GM18909 (cell line): ENCODE data around the gene ACD.

Source experiments
- ATAC-seq: cut with Tn5 transposase; IDR thresholded peaks from one replicate; pipeline ENCODE4 v1.9.1; 2021; ENCODE audit warnings: mild to moderate bottlenecking; ENCODE audit not compliant: unreplicated experiment, poor library complexity

Gene ACD

DNA sequence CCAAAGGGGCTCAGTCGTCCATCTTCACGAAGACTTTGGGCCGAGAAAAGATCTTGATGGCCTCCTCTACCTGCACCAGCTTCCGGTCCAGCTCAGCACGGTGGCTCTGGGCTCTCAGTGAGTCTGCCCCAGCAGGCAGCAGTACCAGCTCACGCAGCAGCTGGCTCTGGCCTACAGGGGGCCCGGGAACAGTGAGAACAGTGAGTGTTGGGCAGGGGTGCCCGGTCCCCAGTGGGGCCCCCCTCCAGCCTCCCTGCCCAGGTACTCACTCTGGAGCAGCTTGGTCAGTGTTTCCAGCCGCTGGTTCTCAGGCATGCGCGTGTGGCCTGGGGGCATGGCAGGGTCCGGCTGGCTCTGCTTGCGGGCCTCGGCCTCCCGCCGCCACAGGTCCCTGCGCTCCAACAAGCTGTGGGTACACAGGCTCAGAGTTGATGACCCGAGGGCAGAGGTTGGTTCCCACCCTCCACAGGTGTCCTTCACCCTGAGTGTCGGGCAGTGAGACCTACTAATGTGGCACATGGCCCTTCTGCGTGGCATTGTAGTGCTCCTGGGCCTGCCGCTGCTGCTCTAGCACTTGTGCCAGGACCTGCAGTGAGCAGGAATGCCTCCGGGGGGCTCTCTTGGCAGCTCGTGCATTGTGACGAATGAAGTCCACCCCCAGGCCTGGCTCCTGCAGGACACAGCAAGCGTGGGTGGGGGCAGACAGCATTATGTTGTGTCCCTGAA is 3.3 kb upstream of the ACD start:
- no peak for ATAC-seq

GRCh38 chr16:67662653-67663010 is 2.6 kb upstream of the ACD start:
- no peak for ATAC-seq

- ATAC-seq: no peak
Observed at GRCh38 chr16:67661886-67662652, 2.0 kb upstream of the ACD start.

GRCh38 chr16:67661101-67661761 is 1.2 kb upstream of the ACD start:
- no peak for ATAC-seq

DNA sequence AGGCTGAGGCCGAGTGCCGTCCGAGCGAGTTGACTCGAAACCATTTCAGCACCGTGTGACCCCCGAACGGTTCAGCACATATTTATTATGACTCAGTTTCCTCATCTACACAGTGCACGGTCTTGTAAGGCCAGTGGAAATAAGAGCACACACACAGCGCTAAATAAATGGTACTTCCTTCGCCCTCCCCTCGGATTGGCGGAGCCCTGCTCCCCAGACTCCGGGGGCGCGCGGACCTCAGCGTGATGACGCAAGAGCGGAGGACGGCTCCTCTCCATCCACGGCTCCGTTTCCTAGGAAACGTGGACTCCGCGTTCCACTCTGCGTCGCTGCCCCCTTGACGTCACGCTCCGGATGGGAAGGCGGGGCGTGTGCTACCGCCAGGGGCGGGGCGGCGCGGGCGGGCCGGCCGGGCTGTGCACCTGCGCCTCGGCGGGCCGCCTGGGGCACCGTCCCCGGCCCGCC is 536 bp upstream of the ACD start, which contains the start of gene PARD6A:
TSS of gene PARD6A (plus strand) at position 397 of the 465 bp plus-strand sequence. CDS start 79 bp downstream, outside the sequence.
- peak; percentile 81 for ATAC-seq

DNA sequence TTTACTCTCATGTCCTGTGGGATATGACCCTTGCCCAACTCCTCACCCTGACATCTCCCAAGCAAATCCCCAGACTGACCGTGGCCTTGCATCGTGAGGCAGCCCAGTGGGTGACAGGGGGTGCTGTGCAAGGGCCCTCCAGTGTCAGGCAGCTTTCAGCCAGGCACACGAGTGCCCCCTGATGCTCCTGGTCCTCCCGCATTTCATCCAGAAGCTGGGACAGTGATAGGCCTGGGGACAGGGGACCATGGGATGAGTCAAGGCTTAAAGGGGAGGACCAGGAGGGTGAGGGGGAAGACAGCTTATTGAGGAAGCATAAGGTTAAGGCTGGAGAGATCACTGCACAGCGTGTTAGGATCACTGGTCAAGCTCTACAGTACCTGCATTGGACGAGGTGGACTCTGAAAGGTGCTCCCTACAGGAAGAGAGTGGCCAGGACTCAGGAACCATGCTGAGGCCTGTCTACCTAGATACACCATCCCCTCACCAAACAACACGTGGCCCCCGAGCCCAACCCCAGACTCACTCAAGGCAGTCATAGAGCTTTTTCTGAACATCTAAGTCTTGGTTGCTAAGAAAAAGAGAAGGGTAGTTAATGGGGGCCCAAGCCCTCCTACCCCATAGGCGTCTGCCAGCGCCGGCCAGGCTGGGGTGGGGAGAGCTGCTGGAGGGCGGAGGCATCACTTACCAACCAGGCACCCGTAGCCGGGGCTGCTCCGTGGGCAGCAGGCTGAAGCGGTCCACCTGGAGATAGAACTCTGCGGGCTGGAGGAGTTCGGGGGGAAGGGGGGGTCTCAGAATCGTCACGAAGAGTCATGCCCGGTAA is 998 bp downstream of the ACD start:
- ATAC-seq: no peak

DNA sequence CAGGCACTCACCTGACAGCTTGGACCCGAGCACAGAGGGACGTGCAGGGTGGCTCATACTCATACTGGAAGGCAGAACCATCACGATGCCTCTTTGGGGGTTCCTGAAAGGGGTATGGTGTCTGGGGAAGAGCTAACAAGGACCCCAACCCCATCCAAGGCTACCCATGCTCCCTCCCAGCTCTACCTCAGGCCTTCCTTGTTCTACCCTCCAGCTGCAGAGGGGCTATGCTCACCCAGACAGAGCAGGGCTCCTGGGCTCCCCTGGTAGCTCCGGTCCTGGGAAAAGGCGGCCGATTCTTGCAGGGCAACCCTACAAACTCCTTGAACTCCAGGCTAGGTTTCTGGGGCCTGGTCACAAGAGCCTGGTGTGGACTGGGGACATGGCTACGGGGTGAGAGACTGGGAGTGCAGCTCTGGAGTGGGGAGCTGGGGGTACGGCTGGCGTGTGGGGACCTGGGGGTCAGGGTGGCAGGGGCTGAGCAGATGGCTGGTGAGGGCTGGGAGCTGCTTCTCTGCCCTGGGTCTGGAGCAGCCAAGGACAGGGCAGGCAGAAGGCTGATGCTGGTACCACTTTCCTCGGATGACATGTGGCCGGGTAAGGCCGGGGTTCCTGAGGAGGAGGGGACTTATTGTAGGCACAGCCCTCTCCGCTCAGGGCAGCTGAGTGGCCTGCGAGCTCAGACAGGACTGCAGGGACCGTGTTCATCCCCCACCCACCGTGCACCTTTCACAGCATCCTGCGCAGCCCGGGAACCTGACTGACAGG is 2.1 kb downstream of the ACD start:
- ATAC-seq: no peak

DNA sequence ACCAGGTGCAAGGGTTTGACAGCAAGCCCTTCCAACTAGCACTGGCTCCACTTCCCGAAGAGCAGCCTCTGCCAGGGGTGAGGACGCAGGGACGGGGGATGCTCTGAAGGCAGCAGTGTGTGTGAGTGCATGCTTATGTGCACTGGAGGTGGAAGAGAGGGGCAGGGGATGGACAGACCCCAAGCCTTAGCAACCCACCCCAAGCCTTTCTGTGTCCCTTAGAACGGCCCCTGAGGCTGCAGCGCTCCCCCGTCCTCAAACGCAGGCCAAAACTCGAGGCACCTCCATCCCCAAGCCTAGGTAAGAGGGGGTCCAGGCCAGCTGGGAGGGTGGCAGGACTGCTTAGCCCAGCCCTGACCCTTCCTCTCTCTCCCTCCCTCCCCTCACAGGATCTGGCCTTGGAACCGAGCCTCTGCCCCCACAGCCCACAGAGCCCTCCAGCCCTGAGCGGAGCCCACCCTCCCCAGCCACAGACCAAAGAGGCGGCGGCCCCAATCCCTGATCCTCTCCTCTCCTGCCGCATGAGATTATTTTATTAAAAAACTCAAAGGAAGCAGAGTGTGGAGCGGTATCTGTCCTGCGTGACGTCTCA is 2.9 kb downstream of the ACD start:
- no peak for ATAC-seq

DNA sequence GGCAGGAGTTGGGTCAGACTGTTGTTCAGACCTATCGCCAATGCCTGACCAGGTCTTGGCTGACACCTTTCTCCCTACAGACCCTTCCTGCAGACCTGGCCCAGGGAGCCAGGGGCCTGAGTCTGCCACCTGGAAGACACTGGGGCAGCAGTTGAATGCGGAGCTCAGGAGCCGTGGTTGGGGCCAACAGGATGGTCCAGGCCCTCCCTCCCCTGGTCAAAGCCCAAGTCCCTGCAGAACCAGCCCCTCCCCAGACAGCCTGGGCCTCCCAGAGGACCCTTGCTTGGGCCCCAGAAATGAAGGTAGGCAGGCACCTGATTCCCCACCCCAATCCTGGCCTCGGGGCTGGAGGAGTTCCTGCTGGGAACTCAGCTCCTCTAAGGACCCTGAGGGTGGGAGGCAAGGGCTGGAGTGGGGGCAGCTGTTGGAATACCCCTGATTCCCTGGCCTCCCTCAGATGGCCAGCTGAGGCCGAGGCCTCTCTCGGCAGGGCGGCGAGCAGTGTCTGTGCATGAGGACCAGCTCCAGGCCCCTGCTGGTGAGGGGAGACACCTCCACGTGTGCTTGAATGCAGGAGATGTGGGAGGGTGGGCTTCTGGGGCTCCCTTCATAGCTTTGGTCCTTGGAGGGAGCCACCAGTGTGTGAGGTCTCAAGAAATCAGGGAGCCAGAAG is 3.6 kb downstream of the ACD start:
- ATAC-seq: no peak

- ATAC-seq: no peak
Observed at GRCh38 chr16:67655363-67655762, 4.7 kb downstream of the ACD start.

DNA sequence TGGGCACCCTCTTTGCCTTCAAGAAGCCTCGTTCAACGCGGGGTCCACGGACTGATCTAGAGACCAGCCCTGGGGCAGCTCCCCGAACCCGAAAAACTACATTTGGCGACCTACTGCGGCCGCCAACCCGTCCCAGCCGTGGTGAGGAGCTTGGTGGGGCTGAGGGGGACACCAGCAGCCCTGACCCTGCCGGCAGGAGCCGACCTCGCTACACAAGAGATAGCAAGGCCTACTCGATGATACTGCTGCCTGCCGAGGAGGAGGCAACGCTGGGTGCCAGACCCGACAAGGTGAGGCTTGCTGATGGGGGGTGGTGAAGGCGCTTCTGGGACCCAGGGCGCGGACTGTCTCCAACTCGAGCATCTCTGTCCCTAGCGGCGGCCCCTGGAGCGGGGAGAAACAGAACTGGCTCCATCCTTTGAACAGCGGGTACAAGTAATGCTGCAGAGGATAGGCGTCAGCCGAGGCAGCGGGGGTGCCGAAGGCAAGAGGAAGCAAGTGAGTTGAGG is 5.6 kb downstream of the ACD start:
- no peak for ATAC-seq

- no peak for ATAC-seq
Observed at GRCh38 chr16:67653789-67654402, 6.2 kb downstream of the ACD start.

GRCh38 chr16:67653128-67653788 is 6.8 kb downstream of the ACD start:
- ATAC-seq: no peak

GRCh38 chr16:67652578-67653127 is 7.4 kb downstream of the ACD start:
- no peak for ATAC-seq

DNA sequence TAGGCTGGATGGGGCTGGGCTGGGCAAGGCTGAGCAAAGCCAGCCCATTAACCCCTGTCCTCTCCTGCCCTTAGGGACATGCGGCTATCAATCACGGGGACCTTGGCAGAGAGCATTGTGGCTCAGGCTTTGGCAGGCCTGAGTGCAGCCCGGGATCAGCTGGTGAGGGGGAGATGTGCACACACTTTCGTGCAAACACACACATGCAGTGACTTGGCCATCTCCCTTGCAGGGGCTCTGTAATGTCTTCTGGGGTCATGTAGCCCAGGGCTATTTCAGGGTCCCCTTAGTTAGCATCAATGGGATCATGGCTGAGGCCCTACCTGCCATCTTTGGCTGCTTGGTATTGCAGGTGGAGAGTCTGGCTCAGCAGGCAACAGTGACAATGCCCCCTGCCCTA is 8.2 kb downstream of the ACD start:
- no peak for ATAC-seq

- ATAC-seq: no peak
Observed at GRCh38 chr16:67651039-67651438, 9.0 kb downstream of the ACD start.

DNA sequence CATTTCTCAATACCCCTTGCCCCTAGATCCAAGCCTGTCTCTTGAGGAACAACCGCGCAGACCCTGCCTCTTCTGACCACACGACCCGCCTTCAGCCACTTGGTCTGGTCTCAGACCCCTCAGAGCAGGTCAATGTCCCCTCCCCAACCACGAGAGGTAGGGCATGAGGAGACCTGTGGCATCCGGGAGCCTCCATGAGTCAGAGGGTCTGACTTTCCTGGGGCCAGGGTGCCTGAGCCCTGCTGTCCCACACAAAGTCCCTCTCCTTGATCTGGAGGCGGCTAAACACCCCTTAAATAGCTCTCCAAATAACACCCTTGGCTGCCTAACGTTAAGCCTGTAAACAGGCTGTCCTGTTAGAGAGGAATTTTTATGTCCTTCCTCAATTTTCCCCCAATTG is 10.0 kb downstream of the ACD start:
- no peak for ATAC-seq
